Measurements from ENCODE around the gene IL32. TPM values are rescaled to one million over a fixed set of nuclear protein-coding genes. Genes with fewer than 3 reads are reported as not detected.

Gene IL32
- total RNA-seq, 1 experiment from 2014 or later, result 4.7 TPM

DNA sequence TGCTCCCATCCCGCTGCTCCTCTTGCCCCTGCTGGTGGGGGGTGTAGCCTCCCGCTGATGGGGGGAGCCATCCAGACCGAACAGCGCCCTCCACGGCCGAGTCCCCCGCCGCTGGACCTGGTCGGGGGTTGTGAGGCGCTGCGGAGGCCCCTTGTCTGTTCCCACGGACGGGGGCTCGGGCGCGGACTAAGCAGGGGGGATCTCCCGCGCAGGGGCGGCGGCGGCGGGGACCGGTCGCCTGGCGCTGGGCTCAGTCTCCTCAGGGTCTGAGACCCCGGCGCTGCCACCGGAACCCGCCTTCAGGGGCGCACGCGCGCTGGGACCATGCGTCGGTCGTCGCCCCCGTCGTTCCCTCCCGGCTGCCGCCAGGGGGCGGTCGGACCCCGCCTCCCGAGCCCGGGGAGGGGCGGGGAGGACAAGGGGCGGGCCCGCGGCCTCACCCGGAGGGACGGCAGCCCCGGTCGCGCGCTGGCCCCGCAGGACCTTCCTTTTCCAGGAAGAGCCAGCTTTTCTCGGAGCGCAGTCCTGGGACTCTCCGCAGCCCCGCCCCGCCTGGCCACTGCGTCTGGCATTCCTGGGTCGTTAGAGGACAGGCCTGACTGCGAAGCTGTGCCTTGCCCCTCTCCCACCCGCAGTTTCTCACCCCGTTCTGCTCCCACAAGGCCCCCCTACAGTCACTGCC, 6.3 kb upstream of the IL32 start (continued):
- TF ChIP-seq, protein P1, sequence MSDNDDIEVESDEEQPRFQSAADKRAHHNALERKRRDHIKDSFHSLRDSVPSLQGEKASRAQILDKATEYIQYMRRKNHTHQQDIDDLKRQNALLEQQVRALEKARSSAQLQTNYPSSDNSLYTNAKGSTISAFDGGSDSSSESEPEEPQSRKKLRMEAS (CRISPR knock-in tag; IDR thresholded peaks at IDR 0.05), result peak; percentile 83
- peak; percentile 75; the same call in 1 of the 2 replicates for TF ChIP-seq ESRRA (CRISPR knock-in tag; IDR thresholded peaks at IDR 0.05; ENCODE audit: borderline replicate concordance)
- no peak for TF ChIP-seq ZNF121 (CRISPR knock-in tag; IDR thresholded peaks at IDR 0.05)
- TF ChIP-seq TP53 (CRISPR knock-in tag; IDR thresholded peaks at IDR 0.05), result peak; percentile 62; the same call in 1 of the 2 replicates
- 0 out of 2 replicates have a peak, but pooled peaks have one; percentile 51 for TF ChIP-seq ZNF317 (CRISPR knock-in tag; IDR thresholded peaks at IDR 0.05; ENCODE audit: borderline replicate concordance, low read depth)
- TF ChIP-seq USF1 (CRISPR knock-in tag; IDR thresholded peaks at IDR 0.05), result peak; percentile 35; the same call in 1 of the 2 replicates
- no peak for TF ChIP-seq GTF2I (CRISPR knock-in tag; conservative IDR thresholded peaks at IDR 0.05)
- TF ChIP-seq GABPB1 (CRISPR knock-in tag; IDR thresholded peaks at IDR 0.05), result peak; percentile 53; the same call in 1 of the 2 replicates
- no peak for TF ChIP-seq FOXJ3 (CRISPR knock-in tag; IDR thresholded peaks at IDR 0.05; ENCODE audit: borderline replicate concordance)
- peak; percentile 78; the same call in 1 of the 2 replicates for TF ChIP-seq RELA (CRISPR knock-in tag; IDR thresholded peaks at IDR 0.05; ENCODE audit: borderline replicate concordance)
- TF ChIP-seq ZNF232 (CRISPR knock-in tag; IDR thresholded peaks at IDR 0.05), result 0 out of 2 replicates have a peak, but pooled peaks have one; percentile 34
- peak; percentile 70; the same call in 1 of the 2 replicates for TF ChIP-seq CBFB (CRISPR knock-in tag; IDR thresholded peaks at IDR 0.05; ENCODE audit: low read depth)
- TF ChIP-seq PREB (CRISPR knock-in tag; IDR thresholded peaks at IDR 0.05; ENCODE audit: borderline replicate concordance), result no peak
- TF ChIP-seq, protein P2, sequence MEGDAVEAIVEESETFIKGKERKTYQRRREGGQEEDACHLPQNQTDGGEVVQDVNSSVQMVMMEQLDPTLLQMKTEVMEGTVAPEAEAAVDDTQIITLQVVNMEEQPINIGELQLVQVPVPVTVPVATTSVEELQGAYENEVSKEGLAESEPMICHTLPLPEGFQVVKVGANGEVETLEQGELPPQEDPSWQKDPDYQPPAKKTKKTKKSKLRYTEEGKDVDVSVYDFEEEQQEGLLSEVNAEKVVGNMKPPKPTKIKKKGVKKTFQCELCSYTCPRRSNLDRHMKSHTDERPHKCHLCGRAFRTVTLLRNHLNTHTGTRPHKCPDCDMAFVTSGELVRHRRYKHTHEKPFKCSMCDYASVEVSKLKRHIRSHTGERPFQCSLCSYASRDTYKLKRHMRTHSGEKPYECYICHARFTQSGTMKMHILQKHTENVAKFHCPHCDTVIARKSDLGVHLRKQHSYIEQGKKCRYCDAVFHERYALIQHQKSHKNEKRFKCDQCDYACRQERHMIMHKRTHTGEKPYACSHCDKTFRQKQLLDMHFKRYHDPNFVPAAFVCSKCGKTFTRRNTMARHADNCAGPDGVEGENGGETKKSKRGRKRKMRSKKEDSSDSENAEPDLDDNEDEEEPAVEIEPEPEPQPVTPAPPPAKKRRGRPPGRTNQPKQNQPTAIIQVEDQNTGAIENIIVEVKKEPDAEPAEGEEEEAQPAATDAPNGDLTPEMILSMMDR (IDR thresholded peaks at IDR 0.05), result peak; percentile 92
- TF ChIP-seq, protein P3, sequence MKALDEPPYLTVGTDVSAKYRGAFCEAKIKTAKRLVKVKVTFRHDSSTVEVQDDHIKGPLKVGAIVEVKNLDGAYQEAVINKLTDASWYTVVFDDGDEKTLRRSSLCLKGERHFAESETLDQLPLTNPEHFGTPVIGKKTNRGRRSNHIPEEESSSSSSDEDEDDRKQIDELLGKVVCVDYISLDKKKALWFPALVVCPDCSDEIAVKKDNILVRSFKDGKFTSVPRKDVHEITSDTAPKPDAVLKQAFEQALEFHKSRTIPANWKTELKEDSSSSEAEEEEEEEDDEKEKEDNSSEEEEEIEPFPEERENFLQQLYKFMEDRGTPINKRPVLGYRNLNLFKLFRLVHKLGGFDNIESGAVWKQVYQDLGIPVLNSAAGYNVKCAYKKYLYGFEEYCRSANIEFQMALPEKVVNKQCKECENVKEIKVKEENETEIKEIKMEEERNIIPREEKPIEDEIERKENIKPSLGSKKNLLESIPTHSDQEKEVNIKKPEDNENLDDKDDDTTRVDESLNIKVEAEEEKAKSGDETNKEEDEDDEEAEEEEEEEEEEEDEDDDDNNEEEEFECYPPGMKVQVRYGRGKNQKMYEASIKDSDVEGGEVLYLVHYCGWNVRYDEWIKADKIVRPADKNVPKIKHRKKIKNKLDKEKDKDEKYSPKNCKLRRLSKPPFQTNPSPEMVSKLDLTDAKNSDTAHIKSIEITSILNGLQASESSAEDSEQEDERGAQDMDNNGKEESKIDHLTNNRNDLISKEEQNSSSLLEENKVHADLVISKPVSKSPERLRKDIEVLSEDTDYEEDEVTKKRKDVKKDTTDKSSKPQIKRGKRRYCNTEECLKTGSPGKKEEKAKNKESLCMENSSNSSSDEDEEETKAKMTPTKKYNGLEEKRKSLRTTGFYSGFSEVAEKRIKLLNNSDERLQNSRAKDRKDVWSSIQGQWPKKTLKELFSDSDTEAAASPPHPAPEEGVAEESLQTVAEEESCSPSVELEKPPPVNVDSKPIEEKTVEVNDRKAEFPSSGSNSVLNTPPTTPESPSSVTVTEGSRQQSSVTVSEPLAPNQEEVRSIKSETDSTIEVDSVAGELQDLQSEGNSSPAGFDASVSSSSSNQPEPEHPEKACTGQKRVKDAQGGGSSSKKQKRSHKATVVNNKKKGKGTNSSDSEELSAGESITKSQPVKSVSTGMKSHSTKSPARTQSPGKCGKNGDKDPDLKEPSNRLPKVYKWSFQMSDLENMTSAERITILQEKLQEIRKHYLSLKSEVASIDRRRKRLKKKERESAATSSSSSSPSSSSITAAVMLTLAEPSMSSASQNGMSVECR (CRISPR knock-in tag; IDR thresholded peaks at IDR 0.05; ENCODE audit: borderline replicate concordance), result 0 out of 2 replicates have a peak, but pooled peaks have one; percentile 35
- TF ChIP-seq ELF4 (CRISPR knock-in tag; IDR thresholded peaks at IDR 0.05; ENCODE audit: low read depth), result 0 out of 2 replicates have a peak, but pooled peaks have one; percentile 56
- TF ChIP-seq SP1 (CRISPR knock-in tag; conservative IDR thresholded peaks at IDR 0.05), result peak; percentile 82
- TF ChIP-seq SOX15 (CRISPR knock-in tag; IDR thresholded peaks at IDR 0.05), result no peak
- TF ChIP-seq ETV6 (CRISPR knock-in tag; IDR thresholded peaks at IDR 0.05), result peak; percentile 94; the same call in 1 of the 2 replicates
- TF ChIP-seq, protein P4, sequence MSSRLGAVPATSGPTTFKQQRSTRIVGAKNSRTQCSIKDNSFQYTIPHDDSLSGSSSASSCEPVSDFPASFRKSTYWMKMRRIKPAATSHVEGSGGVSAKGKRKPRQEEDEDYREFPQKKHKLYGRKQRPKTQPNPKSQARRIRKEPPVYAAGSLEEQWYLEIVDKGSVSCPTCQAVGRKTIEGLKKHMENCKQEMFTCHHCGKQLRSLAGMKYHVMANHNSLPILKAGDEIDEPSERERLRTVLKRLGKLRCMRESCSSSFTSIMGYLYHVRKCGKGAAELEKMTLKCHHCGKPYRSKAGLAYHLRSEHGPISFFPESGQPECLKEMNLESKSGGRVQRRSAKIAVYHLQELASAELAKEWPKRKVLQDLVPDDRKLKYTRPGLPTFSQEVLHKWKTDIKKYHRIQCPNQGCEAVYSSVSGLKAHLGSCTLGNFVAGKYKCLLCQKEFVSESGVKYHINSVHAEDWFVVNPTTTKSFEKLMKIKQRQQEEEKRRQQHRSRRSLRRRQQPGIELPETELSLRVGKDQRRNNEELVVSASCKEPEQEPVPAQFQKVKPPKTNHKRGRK (CRISPR knock-in tag; IDR thresholded peaks at IDR 0.05; ENCODE audit: borderline replicate concordance), result no peak
- TF ChIP-seq ERG (CRISPR knock-in tag; IDR thresholded peaks at IDR 0.05), result no peak
- TF ChIP-seq, protein P5, sequence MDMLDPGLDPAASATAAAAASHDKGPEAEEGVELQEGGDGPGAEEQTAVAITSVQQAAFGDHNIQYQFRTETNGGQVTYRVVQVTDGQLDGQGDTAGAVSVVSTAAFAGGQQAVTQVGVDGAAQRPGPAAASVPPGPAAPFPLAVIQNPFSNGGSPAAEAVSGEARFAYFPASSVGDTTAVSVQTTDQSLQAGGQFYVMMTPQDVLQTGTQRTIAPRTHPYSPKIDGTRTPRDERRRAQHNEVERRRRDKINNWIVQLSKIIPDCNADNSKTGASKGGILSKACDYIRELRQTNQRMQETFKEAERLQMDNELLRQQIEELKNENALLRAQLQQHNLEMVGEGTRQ (CRISPR knock-in tag; IDR thresholded peaks at IDR 0.05), result peak; percentile 46; the same call in 1 of the 2 replicates
- TF ChIP-seq ZNF416 (CRISPR knock-in tag; IDR thresholded peaks at IDR 0.05), result peak; percentile 51; the same call in 1 of the 2 replicates
- TF ChIP-seq FOXK1 (CRISPR knock-in tag; IDR thresholded peaks at IDR 0.05), result peak; percentile 21; the same call in 1 of the 2 replicates

Data from WTC11 (cell line).